Fibroblast of mammary gland (primary cell): ENCODE data around the gene LGI4.

Experiments used
- DNase-seq: peaks from one replicate; pipeline ENCODE4 v3.0.0-alpha.2; 2010; ENCODE audit warnings: low read depth
- H3K4me3 ChIP-seq: 2 replicates; pipeline ENCODE4 v1.5.1; 2011; ENCODE audit warnings: low read depth, mild to moderate bottlenecking, low read length, moderate library complexity; ENCODE audit not compliant: control insufficient read depth
- CTCF ChIP-seq: conservative IDR thresholded peaks from 2 replicates; pipeline ENCODE4 v1.5.1; 2011; ENCODE audit warnings: low read depth, low read length, inconsistent platforms; ENCODE audit not compliant: control insufficient read depth, insufficient read depth

LGI4 gene

GRCh38 chr19:35126624-35126959 lies 8.3 kb downstream of the LGI4 start:
- DNase-seq = no peak
- H3K4me3 ChIP-seq = no peak overlapping the region
- no peak for TF ChIP-seq CTCF

- DNase-seq = no peak
- no peak for TF ChIP-seq CTCF
These were observed 8.9 kb downstream of the LGI4 start for GRCh38 chr19:35125749-35126623.

GRCh38 chr19:35125270-35125717 lies 9.6 kb downstream of the LGI4 start:
- H3K4me3 ChIP-seq = no peak overlapping the region
- TF ChIP-seq CTCF = no peak
- no peak for DNase-seq

More at GRCh38 chr19:35125749-35126623, 8.9 kb downstream of the LGI4 start:
- no peak overlapping the region for H3K4me3 ChIP-seq

- peak overlapping the region; percentile 65 for H3K4me3 ChIP-seq
- no peak for TF ChIP-seq CTCF
- peak; percentile 91 for DNase-seq
These were observed 10.5 kb downstream of the LGI4 start for GRCh38 chr19:35124098-35125060.

GRCh38 chr19:35123573-35123972 lies 11.3 kb downstream of the LGI4 start:
- TF ChIP-seq CTCF = no peak
- no peak overlapping the region for H3K4me3 ChIP-seq
- DNase-seq = no peak

- H3K4me3 ChIP-seq = no peak overlapping the region
- DNase-seq = peak; percentile 29
- no peak for TF ChIP-seq CTCF
These were observed 11.9 kb downstream of the LGI4 start for GRCh38 chr19:35122687-35123551.
